Smooth muscle cell (in vitro differentiated cells): ENCODE results near the gene KCNJ10. TPM values are rescaled to one million over a fixed set of nuclear protein-coding genes. Genes with fewer than 3 reads are reported as not detected.

ENCODE experiments used
- DNase-seq: peaks from one replicate; lab custom pipeline; 2025; ENCODE audit not compliant: unreplicated experiment; lab: John Stamatoyannopoulos, UW
- H2AFZ ChIP-seq: fragments of 200-600 bp; sonication (generic); 2 replicates; pipeline ENCODE4 v1.6.0; 2016; ENCODE audit warnings: antibody characterized with exemption, low read depth, mild to moderate bottlenecking
- H3F3A ChIP-seq: fragments of 200-600 bp; sonication (generic); 2 replicates; pipeline ENCODE4 v1.6.0; 2017; ENCODE audit warnings: antibody characterized with exemption, low read depth
- H3K27ac ChIP-seq: fragments of 200-600 bp; sonication (generic); 2 replicates; pipeline ENCODE4 v1.5.1; 2016; ENCODE audit warnings: low read depth, mild to moderate bottlenecking
- H3K27me3 ChIP-seq: fragments of 200-600 bp; sonication (generic); 2 replicates; pipeline ENCODE4 v1.6.1; 2016; ENCODE audit warnings: low read depth, mild to moderate bottlenecking
- H3K36me3 ChIP-seq: fragments of 200-600 bp; sonication (generic); 2 replicates; pipeline ENCODE4 v1.5.1; 2016; ENCODE audit warnings: low read depth
- H3K4me1 ChIP-seq: fragments of 200-600 bp; sonication (generic); 2 replicates; pipeline ENCODE4 v1.5.1; 2016; ENCODE audit warnings: low read depth
- H3K4me2 ChIP-seq: fragments of 200-600 bp; sonication (generic); 2 replicates; pipeline ENCODE4 v1.6.0; 2016; ENCODE audit warnings: mild to moderate bottlenecking
- H3K4me3 ChIP-seq: fragments of 200-600 bp; sonication (generic); 2 replicates; pipeline ENCODE4 v1.5.1; 2016; ENCODE audit warnings: mild to moderate bottlenecking
- H3K79me2 ChIP-seq: fragments of 200-600 bp; sonication (generic); 2 replicates; pipeline ENCODE4 v1.6.0; 2016; ENCODE audit warnings: low read depth, mild to moderate bottlenecking
- H3K9ac ChIP-seq: fragments of 200-600 bp; sonication (generic); 2 replicates; pipeline ENCODE4 v1.6.0; 2016; ENCODE audit warnings: low read depth
- H3K9me3 ChIP-seq: fragments of 200-600 bp; sonication (generic); replicated peaks from 2 replicates; pipeline ENCODE4 v1.5.1; 2016; ENCODE audit warnings: low read depth
- H4K20me1 ChIP-seq: fragments of 200-600 bp; sonication (generic); 2 replicates; pipeline ENCODE4 v1.6.0; 2016; ENCODE audit warnings: low read depth
- CTCF ChIP-seq: fragments of 200-600 bp; sonication (generic); IDR thresholded peaks from 2 replicates; pipeline ENCODE4 v1.5.1; 2017; ENCODE audit warnings: borderline replicate concordance, mild to moderate bottlenecking, antibody characterized with exemption; ENCODE audit not compliant: insufficient read depth, poor library complexity, severe bottlenecking
- WGBS: methylation state at CpG from one replicate; pipeline ENCODE4 v1.1.7; 2016; ENCODE audit warnings: low lambda C conversion rate; 5-methylcytosine and 5-hydroxymethylcytosine counted together
- polyA plus RNA-seq: library from polyadenylated mRNA; unstranded; fragments of >200 nt; fragmentation: Nextera tagmentation; extraction: Ambion mirVana; gene quantifications from 2 replicates; pipeline ENCODE4 v1.2.1, GENCODE V29; 2016
- total RNA-seq: library from RNA; depleted of rRNA; stranded (reverse); fragments of >200 nt; gene quantifications from 2 replicates; pipeline ENCODE4 v1.2.3, GENCODE V29; 2014

The KCNJ10 gene
- total and polyA plus RNA-seq, 2 experiments from 2014 or later, result not detected

DNA sequence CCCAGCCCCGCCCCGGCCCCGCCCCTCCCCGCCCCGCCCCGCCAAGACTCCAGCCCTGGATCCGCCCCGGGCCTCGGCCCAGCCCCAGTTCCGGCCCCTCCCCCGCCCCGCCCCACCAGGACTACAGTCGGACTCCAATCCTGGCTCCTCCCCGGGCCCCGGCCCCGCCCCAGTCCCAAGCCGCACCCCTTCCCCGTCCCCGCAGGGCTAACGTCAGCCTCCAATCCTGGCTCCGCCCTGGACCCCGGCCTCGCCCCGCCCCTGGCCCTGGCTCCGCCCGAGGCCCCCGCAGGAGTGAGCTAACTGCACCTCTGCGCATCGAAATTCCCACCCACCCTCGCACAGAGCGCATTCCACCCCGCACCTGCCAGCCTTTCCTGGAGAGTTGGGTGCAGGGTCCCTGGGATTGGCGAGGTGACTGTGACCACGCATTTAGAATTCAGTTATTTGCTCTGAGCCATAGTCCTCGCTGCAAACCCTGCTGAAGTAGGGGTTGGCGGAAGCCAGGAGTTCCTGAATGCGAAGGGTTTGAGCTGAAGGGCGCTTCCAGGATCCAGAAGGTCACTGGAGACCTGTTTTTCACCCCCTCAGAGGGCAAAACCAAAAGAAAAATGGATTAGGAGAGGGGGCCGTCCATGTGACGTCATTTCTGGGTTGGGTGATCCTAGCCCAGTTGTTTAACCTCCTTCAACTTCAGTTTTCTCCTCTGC lies 29.0 kb upstream of the KCNJ10 start:
- no peaks in the 10 kb centered on the region for H3K79me2 ChIP-seq
- no peaks in the 10 kb centered on the region for H3K9me3 ChIP-seq
- WGBS, result 8% methylated on average over 31 of the region's 40 CpGs
- H3K4me2 ChIP-seq, result peak overlapping the region; percentile 87
- H3K4me1 ChIP-seq, result peaks cover 15% of the 10 kb centered on the region
- peak; percentile 93 for DNase-seq
- peaks cover 8% of the 10 kb centered on the region for H3F3A ChIP-seq
- peak overlapping the region; percentile 61 for H3K9ac ChIP-seq
- peak overlapping the region; percentile 52 for H3K4me3 ChIP-seq
- no peak for TF ChIP-seq CTCF
- H3K36me3 ChIP-seq, result no peaks in the 10 kb centered on the region
- peak overlapping the region; percentile 86 for H2AFZ ChIP-seq
- H3K27me3 ChIP-seq, result no peaks in the 10 kb centered on the region
- peak overlapping the region; percentile 2 for H3K27ac ChIP-seq
- no peaks in the 10 kb centered on the region for H4K20me1 ChIP-seq

DNA sequence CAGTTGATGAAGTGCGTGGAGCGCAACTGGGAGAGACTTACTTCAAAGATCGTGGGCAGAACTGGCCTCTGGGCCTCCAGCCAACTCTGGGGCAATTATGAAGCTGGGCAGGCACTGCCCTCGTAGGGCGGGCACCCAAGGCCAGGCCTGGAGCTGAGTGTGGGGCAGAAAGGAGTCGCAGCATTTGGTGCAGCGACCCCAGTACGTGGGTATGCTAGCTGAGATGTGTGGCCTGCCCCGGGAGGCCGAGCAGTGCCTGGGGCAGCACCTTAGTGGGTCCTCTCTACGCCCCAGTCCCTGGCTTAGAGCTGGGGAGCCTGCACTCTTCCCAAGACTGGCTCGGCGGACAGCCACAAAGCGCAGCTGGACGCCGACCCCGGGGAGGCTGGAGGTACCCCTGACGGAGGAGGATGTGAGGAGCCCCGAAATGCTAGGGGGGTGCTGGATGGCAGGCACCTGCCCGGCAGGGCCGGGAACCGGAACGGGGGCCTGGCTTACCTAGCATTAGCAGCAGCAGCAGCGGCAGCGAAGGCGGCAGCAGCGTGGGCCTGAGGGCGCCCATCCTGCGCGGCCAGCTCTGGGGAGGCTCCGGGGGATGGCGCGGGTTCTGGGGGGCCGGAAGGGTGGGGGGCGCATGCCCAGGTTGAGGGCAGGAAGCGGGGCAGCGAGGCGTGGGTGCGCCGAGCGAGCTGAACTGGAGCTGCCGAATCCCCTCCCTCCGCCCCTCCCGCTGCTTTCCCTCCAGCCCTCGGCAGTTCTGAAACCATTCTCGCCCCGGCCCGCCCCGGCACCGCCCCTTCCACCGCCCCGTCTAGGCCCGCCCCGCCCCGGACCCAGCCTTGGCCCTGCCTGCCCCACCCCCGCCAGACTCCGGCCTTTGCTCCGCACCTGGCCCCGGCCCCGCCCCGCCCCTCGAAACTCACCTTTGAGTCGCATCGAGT lies 28.2 kb upstream of the KCNJ10 start, which contains the start of gene IGSF8:
Gene IGSF8 (minus strand): TSS at position 709 of the 941 bp plus-strand sequence. CDS start 147 bp downstream, at position 562.
- H4K20me1 ChIP-seq, result no peaks in the 10 kb centered on the region
- H2AFZ ChIP-seq, result peak within 1 kb of the TSS; percentile 90
- H3K9ac ChIP-seq, result peak within 1 kb of the TSS; percentile 75
- DNase-seq, result peak; percentile 90
- peak within 1 kb of the TSS; percentile 2 for H3K27ac ChIP-seq
- no peak for TF ChIP-seq CTCF
- H3K4me3 ChIP-seq, result peak within 1 kb of the TSS; percentile 93
- H3K36me3 ChIP-seq, result no peaks in the 10 kb centered on the region
- peaks cover 14% of the 10 kb centered on the region for H3K4me1 ChIP-seq
- H3F3A ChIP-seq, result peaks cover 8% of the 10 kb centered on the region
- WGBS, result 9% methylated on average over 44 of the region's 64 CpGs
- no peaks in the 10 kb centered on the region for H3K9me3 ChIP-seq
- H3K79me2 ChIP-seq, result no peaks in the 10 kb centered on the region
- H3K27me3 ChIP-seq, result no peaks in the 10 kb centered on the region
- peak within 1 kb of the TSS; percentile 99 for H3K4me2 ChIP-seq

- 66% methylated on average over 5 of the region's 5 CpGs for WGBS
- H3K4me2 ChIP-seq, result peak overlapping the region; percentile 99
- H2AFZ ChIP-seq, result peak overlapping the region; percentile 90
- H3K27me3 ChIP-seq, result no peaks in the 10 kb centered on the region
- peaks cover 8% of the 10 kb centered on the region for H3F3A ChIP-seq
- no peak overlapping the region for H3K27ac ChIP-seq
- H3K4me1 ChIP-seq, result peaks cover 9% of the 10 kb centered on the region
- no peaks in the 10 kb centered on the region for H3K9me3 ChIP-seq
- no peaks in the 10 kb centered on the region for H3K36me3 ChIP-seq
- H4K20me1 ChIP-seq, result no peaks in the 10 kb centered on the region
- peak overlapping the region; percentile 93 for H3K4me3 ChIP-seq
- no peak overlapping the region for H3K9ac ChIP-seq
- no peak for DNase-seq
- no peak for TF ChIP-seq CTCF
- H3K79me2 ChIP-seq, result no peaks in the 10 kb centered on the region
These were observed 27.4 kb upstream of the KCNJ10 start for GRCh38 chr1:160097151-160097910.
